Mesenchymal stem cell (in vitro differentiated cells and primary cell): ENCODE data around the gene NDUFAF2.
A peak's percentile ranks its signal among the peaks of the same experiment; 100 is the strongest.

Source experiments
- DNase-seq: peaks from one replicate; pipeline ENCODE4 v3.0.0-alpha.2; 2013
- H2AFZ ChIP-seq: one replicate; pipeline ENCODE4 v1.6.1; 2013; ENCODE audit warnings: low read depth, mild to moderate bottlenecking, control low read depth, inconsistent platforms, low read length, moderate library complexity
- H2AK5ac ChIP-seq: 2 replicates; pipeline ENCODE4 v1.6.1; 2013; ENCODE audit warnings: low read length, moderate library complexity, mild to moderate bottlenecking, inconsistent platforms; ENCODE audit not compliant: severe bottlenecking
- H2BK120ac ChIP-seq: one replicate; pipeline ENCODE4 v1.6.1; 2013; ENCODE audit warnings: low read depth, mild to moderate bottlenecking, inconsistent platforms, low read length, moderate library complexity
- H2BK12ac ChIP-seq, 2 experiments: one replicate each; pipeline ENCODE4 v1.6.1; 2013; ENCODE audit warnings: inconsistent platforms in 2 of 2, low read length in 2 of 2, mild to moderate bottlenecking in 2 of 2, moderate library complexity in 2 of 2, control low read depth in 1 of 2
- H2BK15ac ChIP-seq: one replicate; pipeline ENCODE4 v1.6.1; 2013; ENCODE audit warnings: mild to moderate bottlenecking, low read depth, inconsistent platforms; ENCODE audit not compliant: poor library complexity, severe bottlenecking
- H2BK5ac ChIP-seq: 2 replicates; pipeline ENCODE4 v1.6.1; 2013; ENCODE audit warnings: low read depth, mild to moderate bottlenecking, low read length, control low read depth, inconsistent platforms; ENCODE audit not compliant: poor library complexity, severe bottlenecking
- H3K14ac ChIP-seq, 2 experiments: one replicate each; pipeline ENCODE4 v1.6.1; 2013; ENCODE audit warnings: inconsistent platforms in 2 of 2, low read length in 2 of 2, control low read depth in 1 of 2, mild to moderate bottlenecking in 1 of 2, moderate library complexity in 1 of 2
- H3K18ac ChIP-seq, 2 experiments: one replicate each; pipeline ENCODE4 v1.6.1; 2013; ENCODE audit warnings: inconsistent platforms in 2 of 2, low read length in 2 of 2, control low read depth in 1 of 2, low read depth in 1 of 2, mild to moderate bottlenecking in 1 of 2
- H3K23ac ChIP-seq, 2 experiments: one replicate each; pipeline ENCODE4 v1.6.1; 2013; ENCODE audit warnings: inconsistent platforms in 2 of 2, low read length in 2 of 2, mild to moderate bottlenecking in 2 of 2, moderate library complexity in 2 of 2, control low read depth in 1 of 2
- H3K27ac ChIP-seq: 2 replicates; pipeline ENCODE4 v1.5.1; 2013; ENCODE audit warnings: mild to moderate bottlenecking, moderate library complexity, low read length, control low read depth, inconsistent platforms; ENCODE audit not compliant: poor library complexity, severe bottlenecking
- H3K27me3 ChIP-seq, 2 experiments: 2 replicates each; pipeline versions ENCODE4 v1.6.1 to v1.7.0; 2013; ENCODE audit warnings: low read length in 2 of 2, mild to moderate bottlenecking in 2 of 2, moderate library complexity in 2 of 2, control low read depth in 1 of 2, inconsistent platforms in 1 of 2; ENCODE audit not compliant: control insufficient read depth in 1 of 2, insufficient read depth in 1 of 2
- H3K36me3 ChIP-seq, 2 experiments: 2 replicates each; pipeline versions ENCODE4 v1.6.1 to v1.7.0; 2013; ENCODE audit warnings: low read length in 2 of 2, control low read depth in 1 of 2, inconsistent platforms in 1 of 2, low read depth in 1 of 2, mild to moderate bottlenecking in 1 of 2; ENCODE audit not compliant: insufficient read depth in 2 of 2, control insufficient read depth in 1 of 2
- H3K4ac ChIP-seq, 2 experiments: one replicate each; pipeline ENCODE4 v1.6.1; 2013; ENCODE audit warnings: inconsistent platforms in 2 of 2, low read length in 2 of 2, mild to moderate bottlenecking in 2 of 2, moderate library complexity in 2 of 2, control low read depth in 1 of 2, low read depth in 1 of 2
- H3K4me1 ChIP-seq: 2 replicates; pipeline ENCODE4 v1.6.1; 2013; ENCODE audit warnings: low read depth, low read length, control low read depth; ENCODE audit not compliant: control insufficient read depth, insufficient read depth
- H3K4me2 ChIP-seq: 2 replicates; pipeline ENCODE4 v1.6.1; 2013; ENCODE audit warnings: low read length, mild to moderate bottlenecking, inconsistent platforms; ENCODE audit not compliant: poor library complexity, severe bottlenecking
- H3K4me3 ChIP-seq, 2 experiments: 2 replicates each; pipeline versions ENCODE4 v1.5.1 to v1.7.0; 2013; ENCODE audit warnings: low read length in 2 of 2, mild to moderate bottlenecking in 2 of 2, control low read depth in 1 of 2, low read depth in 1 of 2; ENCODE audit not compliant: insufficient read depth in 1 of 2
- H3K79me1 ChIP-seq: replicated peaks from 2 replicates; pipeline ENCODE4 v1.6.1; 2013; ENCODE audit warnings: mild to moderate bottlenecking, control low read depth, low read length, inconsistent platforms; ENCODE audit not compliant: poor library complexity, severe bottlenecking
- H3K9ac ChIP-seq: 2 replicates; pipeline ENCODE4 v1.7.0; 2013; ENCODE audit warnings: mild to moderate bottlenecking, low read length, moderate library complexity
- H3K9me3 ChIP-seq: 2 replicates; pipeline ENCODE4 v1.7.0; 2013; ENCODE audit warnings: mild to moderate bottlenecking, low read length; ENCODE audit not compliant: control insufficient read depth
- H4K8ac ChIP-seq: one replicate; pipeline ENCODE4 v1.6.1; 2013; ENCODE audit warnings: inconsistent platforms, mild to moderate bottlenecking, low read length, moderate library complexity
- H4K91ac ChIP-seq: one replicate; pipeline ENCODE4 v1.6.1; 2013; ENCODE audit warnings: mild to moderate bottlenecking, low read length, inconsistent platforms
- WGBS: methylation state at CpG from one replicate; pipeline ENCODE4 v1.1.7; 2013; ENCODE audit warnings: mixed read lengths; 5-methylcytosine and 5-hydroxymethylcytosine counted together

The NDUFAF2 gene

DNA sequence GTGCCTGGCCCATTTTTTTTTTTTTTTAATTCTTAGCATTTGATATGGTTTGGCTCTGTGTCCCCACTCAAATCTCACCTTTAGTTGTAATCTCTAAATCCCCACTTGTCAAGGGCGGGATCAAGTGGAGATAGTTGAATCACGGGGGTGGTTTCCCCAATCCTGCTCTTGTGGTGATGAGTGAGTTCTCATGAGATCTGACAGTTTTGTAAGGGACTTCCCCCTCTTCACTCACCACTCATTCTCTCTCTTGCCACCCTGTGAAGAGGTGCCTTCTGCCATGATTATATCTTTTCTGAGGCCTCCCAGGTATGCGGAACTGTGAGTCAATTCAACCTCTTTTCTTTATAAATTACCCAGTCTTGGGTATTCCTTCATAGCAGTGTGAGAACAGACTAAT lies 27.2 kb downstream of the NDUFAF2 start:
- Histone ChIP-seq H2BK120ac (no peak overlapping the region), H4K8ac (no peak overlapping the region), H2AFZ (no peak overlapping the region), H2AK5ac (no peak overlapping the region), H3K79me1 (peaks cover 10% of the 10 kb centered on the region), H3K27me3 (no peaks in the 10 kb centered on the region), H3K27ac (no peak overlapping the region), H3K23ac (no peak overlapping the region), H3K4me2 (no peak overlapping the region), H3K4ac (no peak overlapping the region), H3K4me3 (no peak overlapping the region), H3K4me1 (no peaks in the 10 kb centered on the region), H3K36me3 (no peaks in the 10 kb centered on the region), H2BK5ac (no peak overlapping the region), H4K91ac (no peak overlapping the region), H3K9me3 (peaks cover 7% of the 10 kb centered on the region), H3K14ac (no peak overlapping the region), H3K18ac (no peak overlapping the region), H3K9ac (no peak overlapping the region), H2BK15ac (no peak overlapping the region), H2BK12ac (no peak overlapping the region)
- no peak for DNase-seq
- WGBS = 92% methylated on average over 2 of the region's 3 CpGs

DNA sequence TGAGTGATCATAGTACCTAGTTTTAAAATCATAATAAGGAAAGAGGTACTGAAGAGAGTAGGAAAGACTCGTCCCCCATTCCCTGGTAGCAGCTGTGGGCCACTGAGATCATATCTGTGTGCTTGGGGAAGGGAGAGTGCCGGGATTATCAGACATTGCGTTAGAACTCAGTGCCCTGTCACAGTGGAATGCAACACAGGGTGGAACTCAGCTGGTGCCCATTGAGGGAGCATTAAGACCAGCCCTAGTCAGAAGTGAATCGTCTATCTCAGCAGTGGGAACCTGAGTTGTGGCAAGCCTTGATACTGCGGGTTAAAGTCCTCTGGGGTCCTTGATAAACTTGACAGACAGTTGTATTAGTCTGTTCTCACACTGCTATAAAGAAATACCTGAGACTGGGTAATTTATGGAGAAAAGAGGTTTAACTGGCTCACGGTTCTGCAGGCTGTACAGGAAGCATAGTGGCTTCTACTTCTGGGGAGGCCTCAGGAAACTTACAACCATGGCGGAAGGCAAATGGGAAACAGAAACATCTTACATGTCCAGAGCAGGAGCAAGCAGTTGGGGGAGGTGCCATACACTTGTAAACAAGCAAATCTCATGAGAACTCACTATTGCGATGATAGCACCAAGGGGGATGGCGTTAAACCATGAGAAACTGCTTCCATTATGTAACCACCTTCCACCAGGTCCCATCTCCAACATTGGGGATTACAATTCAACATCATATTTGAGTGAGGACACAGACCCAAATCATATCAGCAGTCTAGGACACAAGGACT lies 33.1 kb downstream of the NDUFAF2 start:
- H3K27me3 ChIP-seq = no peaks in the 10 kb centered on the region
- H3K27ac ChIP-seq = no peak overlapping the region
- WGBS = 98% methylated on average over 9 of the region's 9 CpGs
- no peak for DNase-seq
- no peak overlapping the region for H3K4me3 ChIP-seq
- no peak overlapping the region for H2BK5ac ChIP-seq
- H4K8ac ChIP-seq = no peak overlapping the region
- no peak overlapping the region for H3K4ac ChIP-seq
- no peak overlapping the region for H2AK5ac ChIP-seq
- H3K4me1 ChIP-seq = no peaks in the 10 kb centered on the region
- H3K14ac ChIP-seq = no peak overlapping the region
- peaks cover 0 to 3% of the 10 kb centered on the region in 2 experiments for H3K36me3 ChIP-seq
- no peak overlapping the region for H3K9ac ChIP-seq
- no peak overlapping the region for H2BK15ac ChIP-seq
- no peaks in the 10 kb centered on the region for H3K9me3 ChIP-seq
- no peak overlapping the region for H4K91ac ChIP-seq
- no peak overlapping the region for H2BK12ac ChIP-seq
- no peak overlapping the region for H2AFZ ChIP-seq
- H3K18ac ChIP-seq = no peak overlapping the region
- peaks cover 25% of the 10 kb centered on the region for H3K79me1 ChIP-seq
- no peak overlapping the region for H3K4me2 ChIP-seq
- H3K23ac ChIP-seq = no peak overlapping the region
- H2BK120ac ChIP-seq = no peak overlapping the region

DNA sequence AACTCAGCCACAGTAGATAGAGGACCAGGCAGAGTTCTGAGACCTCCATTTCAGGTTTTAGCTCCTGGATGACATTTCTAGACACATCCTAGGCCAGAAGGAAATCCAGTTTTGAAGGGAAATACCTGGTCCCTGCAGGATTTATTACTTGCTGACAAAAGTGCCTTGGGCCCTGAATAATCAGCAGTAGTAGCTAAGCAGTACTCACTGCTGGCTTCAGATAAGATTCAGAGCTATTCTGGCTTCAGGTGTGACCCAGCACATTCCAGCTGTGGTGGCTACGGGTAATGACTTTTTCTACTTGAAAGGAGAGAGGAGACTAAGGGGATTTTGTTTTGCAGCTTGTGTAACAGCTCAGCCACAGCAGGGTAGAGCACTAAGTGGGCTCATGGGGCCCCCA lies 34.0 kb downstream of the NDUFAF2 start:
- H2BK5ac ChIP-seq = no peak overlapping the region
- no peak overlapping the region for H3K18ac ChIP-seq
- H3K4me2 ChIP-seq = no peak overlapping the region
- H4K91ac ChIP-seq = no peak overlapping the region
- H3K36me3 ChIP-seq = peaks cover 0 to 3% of the 10 kb centered on the region in 2 experiments
- no peak overlapping the region for H2BK120ac ChIP-seq
- no peak overlapping the region for H2AFZ ChIP-seq
- H2AK5ac ChIP-seq = no peak overlapping the region
- H3K9ac ChIP-seq = no peak overlapping the region
- no peak overlapping the region for H4K8ac ChIP-seq
- H3K9me3 ChIP-seq = no peaks in the 10 kb centered on the region
- DNase-seq = no peak
- H2BK15ac ChIP-seq = no peak overlapping the region
- no peaks in the 10 kb centered on the region for H3K27me3 ChIP-seq
- no peak overlapping the region for H2BK12ac ChIP-seq
- no peak overlapping the region for H3K4me3 ChIP-seq
- H3K14ac ChIP-seq = no peak overlapping the region
- WGBS = 58% methylated on average over 1 of the region's 1 CpG
- peak overlapping the region in 1 of 2 experiments; percentile 17 for H3K23ac ChIP-seq
- no peaks in the 10 kb centered on the region for H3K4me1 ChIP-seq
- H3K4ac ChIP-seq = no peak overlapping the region
- H3K79me1 ChIP-seq = peaks cover 24% of the 10 kb centered on the region
- H3K27ac ChIP-seq = no peak overlapping the region

DNA sequence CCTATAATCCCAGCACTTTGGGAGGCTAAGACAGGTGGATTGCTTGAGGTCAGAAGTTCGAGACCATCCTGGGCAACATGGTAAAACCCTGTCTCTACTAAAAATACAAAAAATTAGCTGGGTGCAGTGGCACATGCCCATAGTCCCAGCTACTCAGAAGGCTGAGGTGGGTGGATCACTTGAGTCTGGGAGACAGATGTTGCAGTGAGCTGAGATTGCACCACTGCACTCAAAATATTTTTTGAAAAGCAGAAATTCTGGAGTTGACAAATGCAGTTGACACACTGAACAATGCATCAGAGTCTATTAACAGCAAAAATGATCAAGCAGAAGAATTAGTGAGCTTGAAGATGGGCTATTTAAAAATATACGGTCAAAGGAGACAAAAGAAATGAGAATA lies 35.5 kb downstream of the NDUFAF2 start:
- H3K79me1 ChIP-seq = peaks cover 21% of the 10 kb centered on the region
- H3K4me2 ChIP-seq = no peak overlapping the region
- no peak overlapping the region for H3K14ac ChIP-seq
- no peaks in the 10 kb centered on the region for H3K9me3 ChIP-seq
- H2BK120ac ChIP-seq = no peak overlapping the region
- 99% methylated on average over 2 of the region's 2 CpGs for whole genome bisulfite sequencing
- H2BK12ac ChIP-seq = no peak overlapping the region
- no peak overlapping the region for H3K9ac ChIP-seq
- no peak overlapping the region for H3K27ac ChIP-seq
- H4K8ac ChIP-seq = no peak overlapping the region
- H2AK5ac ChIP-seq = no peak overlapping the region
- no peak overlapping the region for H2BK15ac ChIP-seq
- no peak for DNase-seq
- no peak overlapping the region for H2AFZ ChIP-seq
- no peak overlapping the region for H4K91ac ChIP-seq
- H3K36me3 ChIP-seq = peaks cover 0 to 3% of the 10 kb centered on the region in 2 experiments
- H3K4ac ChIP-seq = no peak overlapping the region
- H3K18ac ChIP-seq = no peak overlapping the region
- no peak overlapping the region for H3K4me3 ChIP-seq
- H3K23ac ChIP-seq = no peak overlapping the region
- H3K4me1 ChIP-seq = no peaks in the 10 kb centered on the region
- H2BK5ac ChIP-seq = no peak overlapping the region
- no peaks in the 10 kb centered on the region for H3K27me3 ChIP-seq
